T-helper 1 cell treated with Interleukin-12 subunit alpha and Interleukin-12 subunit beta and Interleukin-4 antibody, amounts not matched to agents 30 ng/mL and 1 ng/mL, for 36 hours (primary cell): ENCODE measurements around the gene USH1G. TPM values are rescaled to one million over a fixed set of nuclear protein-coding genes. Genes with fewer than 3 reads are reported as not detected.
"Not testable (repeated sequence)": the region's sequence is repeated elsewhere in the genome, so short reads cannot be mapped to it uniquely, and the experiment has no call there.

Experiments
- intact Hi-C: fragments of 100-400 bp; cut with micrococcal nuclease; formaldehyde crosslinking; loops from one replicate; pipeline ENCODE4 v1.15.1; 2024
- total RNA-seq: library from RNA; stranded (reverse); gene quantifications from 2 replicates; pipeline ENCODE4 v1.2.3, GENCODE V29; 2022

The USH1G gene
- total RNA-seq = not detected in 2 replicates

DNA sequence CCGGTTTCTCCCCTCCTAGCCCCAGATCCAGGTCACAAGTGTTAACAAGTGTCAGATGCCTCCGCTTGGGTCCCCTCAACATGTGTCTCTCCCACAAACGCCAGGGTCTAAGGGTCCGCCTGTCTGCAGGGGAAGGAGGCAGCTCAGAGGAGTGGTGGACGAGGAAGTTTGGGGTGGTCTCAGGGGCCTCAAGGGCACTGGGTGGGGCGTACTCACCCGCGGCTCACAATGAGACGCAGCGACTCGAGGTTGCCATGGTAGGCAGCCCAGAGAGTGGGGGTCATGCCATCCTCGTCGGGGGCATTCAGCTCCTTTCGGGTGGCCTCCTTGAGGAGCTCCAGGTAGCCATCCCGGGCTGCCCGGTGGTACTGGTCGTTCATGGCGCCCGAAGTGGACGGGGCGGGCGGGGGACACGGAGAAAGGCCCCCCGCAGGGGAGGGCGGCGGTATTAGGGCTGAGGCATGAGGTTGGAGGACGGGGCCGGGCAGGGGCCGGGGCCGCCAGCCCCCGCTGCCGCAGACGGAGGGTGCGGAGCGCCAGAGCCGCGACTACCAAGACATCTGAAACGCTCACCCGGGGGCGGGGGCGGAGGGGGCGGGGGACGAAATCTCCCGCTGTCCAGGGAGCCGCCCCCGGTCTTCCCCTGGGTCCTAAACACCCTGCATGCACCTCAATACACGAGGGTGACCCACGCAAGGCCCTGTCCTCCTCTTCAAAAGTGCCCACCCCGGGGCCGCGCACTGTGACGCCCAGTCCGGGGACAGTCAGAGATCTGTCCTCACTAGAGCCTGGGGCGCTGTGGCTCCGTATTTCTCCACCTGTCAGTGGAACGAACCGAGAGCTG is at the start of gene USH1G:
Gene USH1G (minus strand): TSS at position 562 of the 844 bp plus-strand sequence. CDS start 182 bp downstream, at position 380.
- intact Hi-C loops = loop anchor here (1.0 kb wide), 1 partner anchor 35 kb away; no protein-coding TSS in a partner anchor

DNA sequence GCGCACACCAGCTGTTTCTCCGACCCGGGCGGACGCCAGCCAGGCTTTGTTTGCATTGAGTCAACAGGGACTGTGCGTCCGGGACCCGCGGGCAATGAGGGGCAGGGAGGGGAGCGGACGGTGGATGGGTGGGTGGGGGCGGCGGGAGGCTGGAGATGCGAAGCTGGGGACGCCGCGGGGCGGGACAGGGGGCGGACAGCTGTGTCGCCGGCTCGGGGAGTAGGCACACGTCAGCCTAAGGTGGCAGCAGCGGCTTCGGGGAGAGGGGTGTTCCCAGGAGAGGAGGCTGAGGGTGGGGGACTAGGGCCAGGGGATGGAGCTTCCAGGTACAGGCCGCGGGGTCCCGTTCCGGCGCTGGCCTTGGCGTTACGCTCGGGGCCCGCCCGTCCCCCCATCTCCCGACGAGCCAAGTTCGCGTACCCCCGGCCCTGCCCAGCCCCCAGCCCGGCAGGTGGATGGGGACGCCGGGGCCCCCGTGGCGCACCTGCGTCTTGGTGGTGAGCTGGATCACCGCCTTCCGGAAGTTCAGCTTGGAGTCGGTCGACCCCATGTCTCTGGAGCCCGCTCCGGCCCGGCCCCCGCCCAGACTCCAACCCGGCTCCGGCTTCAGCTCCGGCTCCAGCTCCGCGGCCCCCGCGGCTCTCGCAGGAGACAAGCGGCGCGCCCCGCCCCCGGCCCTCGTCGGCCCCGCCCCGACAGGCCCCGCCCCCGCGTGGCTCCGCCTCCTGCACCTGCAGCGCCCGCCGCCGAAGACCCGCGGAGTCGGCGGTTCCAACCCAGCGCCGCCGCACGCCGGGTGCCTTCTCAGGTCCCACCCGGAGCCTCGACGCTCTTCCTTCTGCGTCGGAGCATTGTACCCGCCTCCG is 49.3 kb upstream of the USH1G start, which contains the start of gene HID1:
Gene HID1 (minus strand): TSS at position 653 of the 866 bp plus-strand sequence. CDS start 103 bp downstream, at position 550.
- intact Hi-C loops = loop anchor here (1.0 kb wide), 2 partner anchors 10 to 15 kb away; partner anchors contain the start of gene CDR2L

DNA sequence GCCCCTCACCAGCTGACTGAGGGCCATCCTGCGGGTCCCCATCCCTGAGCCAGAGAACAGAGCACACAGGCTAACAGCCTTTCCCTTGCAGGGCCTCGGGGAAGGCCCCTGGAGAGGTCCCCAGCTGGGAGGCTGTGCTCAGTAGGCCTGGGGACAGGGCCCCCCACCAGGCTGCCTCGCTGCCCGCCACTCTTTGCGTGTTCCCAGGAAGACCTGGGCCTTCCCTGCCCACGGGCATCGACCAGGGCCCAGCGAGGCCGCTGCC is 48.7 kb upstream of the USH1G start:
- intact Hi-C loops = loop anchor here (1.0 kb wide), 2 partner anchors 11 to 16 kb away; partner anchors contain the start of gene CDR2L

DNA sequence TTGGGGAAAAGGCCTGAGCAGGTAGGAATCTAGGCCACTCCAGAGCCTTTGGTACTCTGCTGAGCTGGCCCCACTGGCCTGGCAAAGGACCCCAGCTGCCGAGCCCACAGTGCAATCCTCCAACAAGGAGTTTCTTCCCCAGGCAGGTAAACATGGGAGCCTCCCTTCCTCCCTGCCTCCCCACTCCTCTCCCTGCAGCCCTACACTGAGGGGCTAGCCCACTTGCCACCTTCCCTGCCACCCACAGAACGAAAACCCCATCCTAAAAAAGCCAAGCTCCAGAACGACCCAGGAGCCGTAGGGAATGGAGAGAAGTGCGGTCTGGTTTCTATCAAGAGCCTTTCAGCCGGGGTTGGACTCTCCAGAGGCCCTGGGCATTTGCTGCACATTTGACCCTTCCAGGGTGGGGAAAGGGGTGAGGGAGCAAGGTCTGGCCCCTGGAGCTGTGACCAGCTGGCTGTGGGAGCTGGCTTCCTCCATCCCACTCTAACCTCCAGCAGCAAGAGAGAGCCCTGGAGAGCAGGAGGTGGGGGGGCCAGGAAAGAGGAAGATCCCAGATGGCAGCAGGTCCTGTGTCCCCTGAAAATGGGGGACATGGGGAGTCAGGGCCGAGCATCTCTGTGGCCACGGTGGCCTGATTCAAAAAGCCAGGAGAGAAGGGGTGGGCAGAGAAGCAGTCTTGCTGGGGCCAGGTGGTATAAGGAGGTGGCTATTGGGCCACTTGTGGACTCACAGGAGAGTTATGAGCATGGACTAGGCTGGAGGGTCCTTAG is 48.2 kb upstream of the USH1G start:
- intact Hi-C loops = no loop called here

- intact Hi-C loops = no loop called here
Observed at GRCh38 chr17:74970395-74970794, 47.3 kb upstream of the USH1G start.

DNA sequence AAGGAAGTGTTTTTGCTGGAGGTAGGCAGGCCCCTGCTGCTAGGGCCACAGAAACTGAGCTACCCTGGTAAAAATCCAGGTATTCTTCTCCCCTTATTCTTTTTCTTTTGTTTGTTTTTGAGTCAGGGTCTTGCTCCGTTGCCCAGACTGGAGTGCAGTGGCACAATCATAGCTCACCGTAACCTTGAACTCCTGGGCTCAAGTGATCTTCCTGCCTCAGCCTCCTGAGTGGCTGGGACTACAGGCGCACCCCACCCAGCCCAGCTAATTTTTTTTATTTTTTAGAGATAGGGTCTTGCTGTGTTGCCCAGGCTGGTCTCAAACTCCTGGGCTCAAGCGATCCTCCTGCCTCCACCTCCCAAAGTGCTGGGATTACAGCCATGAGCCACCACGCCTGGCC is 46.4 kb upstream of the USH1G start:
- intact Hi-C loops = not testable (repeated sequence)

- intact Hi-C loops = no loop called here
Observed at GRCh38 chr17:74968361-74968780, 45.3 kb upstream of the USH1G start.

DNA sequence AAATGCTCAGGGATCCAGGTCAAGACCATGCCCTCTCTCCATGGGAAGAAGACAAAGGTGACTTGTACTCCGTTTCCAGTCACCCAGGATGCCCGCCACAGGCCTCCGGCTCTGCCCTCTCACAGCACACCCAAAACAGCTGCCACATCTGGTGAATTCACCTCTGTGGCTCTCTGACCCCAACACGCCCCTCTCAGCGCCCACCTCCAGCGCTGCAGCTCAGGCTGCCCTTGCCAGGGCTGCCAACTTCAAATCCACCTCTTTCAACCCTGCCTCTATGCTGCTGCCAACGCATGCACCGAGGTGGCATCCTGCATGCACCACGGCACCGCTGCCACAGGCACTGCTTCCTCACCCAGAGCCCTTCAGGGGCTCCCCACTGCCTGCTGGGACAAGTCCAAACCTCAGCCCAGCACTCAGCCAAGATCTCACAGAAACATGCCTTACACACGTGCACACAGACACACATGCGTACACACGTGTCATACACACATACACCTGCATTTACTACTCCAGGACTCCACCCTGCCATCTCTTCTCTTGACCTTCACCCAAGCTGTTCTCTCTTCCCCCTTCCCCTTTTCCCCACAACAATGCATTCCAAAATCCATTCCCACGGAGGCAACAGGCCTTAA is 42.0 kb upstream of the USH1G start:
- intact Hi-C loops = no loop called here

DNA sequence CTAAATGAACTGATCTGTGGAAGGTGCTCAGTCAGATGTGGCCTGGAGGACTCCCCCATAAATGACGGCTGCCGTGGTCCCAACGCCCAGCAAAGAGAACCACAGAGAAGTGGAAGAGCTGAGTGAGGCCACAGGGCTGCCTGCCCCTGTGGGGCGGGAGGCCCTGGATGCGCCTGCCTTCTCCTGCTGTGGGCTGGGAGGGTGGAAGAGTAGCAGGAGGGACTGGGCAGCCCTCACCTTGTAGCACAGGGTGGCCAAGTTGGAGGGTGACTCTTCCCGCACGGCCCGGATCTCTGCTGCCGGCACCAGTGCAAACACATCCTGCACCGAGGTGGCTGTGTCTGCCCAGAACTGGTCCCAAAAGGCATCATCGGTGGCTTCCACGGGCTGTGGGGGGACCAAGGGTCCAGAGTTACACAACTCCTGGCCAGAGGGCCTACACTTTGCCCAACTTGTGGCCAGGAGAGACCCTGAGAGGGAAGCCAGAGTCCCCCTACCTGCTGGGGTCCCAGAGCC is 41.2 kb upstream of the USH1G start:
- intact Hi-C loops = no loop called here

DNA sequence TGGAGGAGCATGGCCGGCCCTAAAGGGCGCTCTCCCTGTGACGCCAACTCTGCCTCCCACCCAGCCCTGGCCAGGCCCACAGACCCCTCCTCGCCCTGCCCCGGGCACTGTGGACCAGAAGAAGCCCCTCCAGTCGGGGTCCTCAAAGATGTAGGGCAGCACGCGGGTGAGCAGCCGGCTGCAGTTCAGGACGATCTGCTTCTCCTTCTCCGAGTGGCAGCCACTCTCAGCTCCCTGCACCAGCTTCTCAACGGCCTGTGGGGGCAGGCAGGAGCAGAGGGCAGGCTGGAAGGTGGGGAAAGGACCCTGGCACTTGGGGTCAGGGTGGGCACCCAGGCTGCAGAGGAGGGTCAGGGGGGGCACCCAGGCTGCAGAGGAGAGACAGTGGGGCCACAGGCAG is 40.6 kb upstream of the USH1G start:
- intact Hi-C loops = no loop called here

DNA sequence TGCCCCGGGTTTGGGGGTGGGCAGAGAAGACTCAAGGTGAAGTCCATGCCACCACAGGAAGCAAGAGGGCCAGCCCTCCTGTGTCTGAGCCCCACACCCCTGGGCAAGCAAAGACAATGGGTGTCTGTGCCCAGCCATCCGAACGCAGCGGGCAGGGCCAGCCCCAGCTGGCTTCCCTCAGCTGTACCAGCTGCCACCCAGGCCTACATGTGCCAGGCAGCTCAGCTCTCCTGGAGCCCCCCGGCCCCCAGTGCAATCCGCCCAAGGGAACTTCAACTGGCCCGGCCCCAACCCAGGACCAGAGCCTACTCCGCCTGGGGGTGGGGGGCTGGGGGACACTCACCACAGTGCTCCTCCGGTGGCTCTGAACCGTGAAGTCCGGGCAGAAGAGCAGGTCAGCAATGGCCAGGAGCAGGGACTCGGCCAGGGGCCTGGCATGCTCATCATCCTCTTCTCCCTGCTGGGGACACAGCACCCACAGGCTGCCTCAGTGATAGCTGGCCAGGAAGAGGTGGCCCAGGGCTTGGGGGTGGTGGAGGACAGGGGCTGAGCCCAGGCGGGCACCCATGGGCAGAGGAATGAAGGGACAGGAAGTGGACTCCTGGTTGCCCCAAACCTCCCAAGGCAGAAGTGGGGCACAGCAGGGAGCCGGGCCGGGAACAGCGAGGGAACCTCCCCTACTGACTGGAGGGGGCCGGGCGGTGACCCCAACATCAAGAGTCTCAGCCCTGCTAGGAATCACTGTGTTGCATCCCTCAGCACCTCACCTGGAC is 39.8 kb upstream of the USH1G start:
- intact Hi-C loops = no loop called here

DNA sequence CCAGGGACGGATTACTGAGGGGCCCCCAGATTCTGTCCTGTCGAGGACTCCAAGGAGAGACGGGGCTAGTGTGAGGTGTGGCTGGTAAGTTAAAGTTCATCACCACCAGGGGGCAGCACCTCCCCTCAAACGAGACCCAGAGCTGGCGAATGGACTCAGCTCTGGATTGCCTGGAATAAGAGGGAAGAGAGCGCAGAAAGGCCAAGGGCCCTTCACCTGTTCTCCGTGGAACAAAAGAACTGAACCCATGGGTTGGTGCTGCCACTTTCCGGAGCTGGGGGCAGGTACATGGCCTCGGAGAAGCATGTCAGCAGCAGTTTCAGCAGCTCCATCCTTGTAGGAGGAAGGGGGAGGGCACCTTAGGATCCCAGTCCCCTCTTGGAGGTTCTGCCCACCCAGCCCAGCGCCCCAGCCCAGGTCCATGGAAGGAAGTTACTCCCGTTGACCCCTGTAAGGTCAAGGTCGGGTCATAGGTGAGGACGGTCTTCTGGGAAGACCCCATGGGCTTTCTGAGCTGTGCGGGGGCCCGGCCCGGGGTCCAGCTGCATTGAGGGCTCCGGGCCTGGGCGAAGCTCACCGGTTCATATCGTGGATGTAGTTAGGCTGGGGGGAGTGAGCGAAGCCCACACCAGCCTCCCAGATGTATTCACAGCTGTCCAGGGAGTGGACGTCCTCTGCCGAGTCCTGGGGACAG is 38.7 kb upstream of the USH1G start:
- intact Hi-C loops = loop anchor here (1.0 to 2.0 kb wide), 11 partner anchors 21 to 451 kb away; partner anchors contain the start of genes KCTD2 and NT5C

GRCh38 chr17:74960570-74961342 is 37.7 kb upstream of the USH1G start:
- intact Hi-C loops = loop anchor here (1.0 to 2.0 kb wide), 11 partner anchors 22 to 452 kb away; partner anchors contain the start of genes KCTD2 and NT5C

DNA sequence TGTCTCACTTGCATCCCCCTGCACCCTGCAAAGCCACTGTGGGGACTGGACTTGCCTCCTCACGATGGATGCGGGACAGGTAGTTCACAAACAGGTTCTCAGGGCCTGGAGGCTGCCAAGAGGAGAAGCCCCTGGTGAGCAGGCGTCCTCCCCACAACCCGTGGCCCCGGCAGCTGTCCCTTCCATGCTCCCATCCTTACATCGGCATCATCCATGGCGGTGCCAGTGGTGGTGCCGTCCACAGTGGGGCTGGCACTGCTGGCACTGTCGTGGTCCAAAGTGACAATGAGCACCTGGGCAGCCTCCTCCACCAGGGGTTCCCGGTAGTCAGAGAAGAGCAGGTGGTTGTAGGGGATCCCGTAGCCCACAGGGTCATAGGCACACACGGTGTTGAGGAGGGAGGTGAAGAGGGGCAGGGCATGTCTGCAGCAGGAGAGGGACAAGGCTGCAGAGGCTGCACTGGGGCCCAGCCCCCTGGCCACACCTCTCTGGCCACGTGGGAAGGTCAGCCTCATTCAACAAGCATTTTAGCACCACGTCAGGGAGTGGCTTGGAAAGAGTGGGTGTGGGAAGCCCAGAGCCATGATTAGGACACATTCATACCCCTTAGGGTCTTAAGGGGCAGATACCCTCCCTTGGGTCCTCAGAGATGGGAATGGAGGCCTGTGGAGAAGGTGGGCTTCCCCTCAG is 36.9 kb upstream of the USH1G start:
- intact Hi-C loops = loop anchor here (2.0 kb wide), 3 partner anchors 23 to 453 kb away; no protein-coding TSS in a partner anchor

- intact Hi-C loops = loop anchor here (1.0 kb wide), 2 partner anchors 35 to 167 kb away; partner anchors contain the start of gene USH1G
Observed at GRCh38 chr17:74957935-74958740, 35.1 kb upstream of the USH1G start.

DNA sequence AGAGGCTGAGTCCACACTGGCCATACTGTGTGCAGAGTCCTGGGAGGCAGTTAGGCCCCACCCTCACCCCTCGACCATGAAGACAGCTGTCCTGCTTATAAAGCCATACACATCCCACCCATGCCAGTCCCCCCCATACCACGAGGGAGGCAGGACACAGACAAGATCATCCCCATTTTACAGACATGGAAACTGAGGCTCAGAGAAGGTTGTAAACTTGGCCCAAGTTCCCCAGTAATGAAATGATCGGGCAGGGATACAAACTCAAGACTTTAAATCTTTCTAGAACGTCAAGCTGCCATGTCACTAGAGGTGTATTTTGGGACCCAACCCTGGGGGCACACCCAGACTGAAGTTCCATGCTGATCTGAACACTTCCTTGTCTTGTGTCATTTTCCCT is 33.0 kb upstream of the USH1G start:
- intact Hi-C loops = no loop called here
